ENCODE results near the gene RALGAPA2.

Gene RALGAPA2

DNA sequence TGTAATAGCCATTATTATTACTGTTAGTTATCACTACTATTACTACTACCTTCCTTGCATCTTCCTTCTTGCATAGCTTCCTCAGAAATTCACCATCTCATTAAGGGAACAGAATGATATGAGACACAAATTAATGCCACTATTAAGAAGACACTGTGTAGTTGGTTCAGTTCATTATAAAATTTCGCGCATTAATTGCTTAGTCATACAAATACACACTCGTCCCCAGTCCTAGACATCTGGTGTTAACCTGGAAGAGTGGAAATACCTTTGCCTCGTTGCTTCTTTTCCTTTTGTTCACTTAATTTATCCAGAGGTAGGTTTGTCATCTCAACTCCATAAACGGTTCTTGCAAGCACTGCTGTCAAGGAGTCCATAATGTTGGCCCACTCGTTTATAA, 107.5 kb downstream of the RALGAPA2 start:
- TF ChIP-seq CTCF (IDR thresholded peaks at IDR 0.05; ENCODE audit: insufficient read depth, low read depth, low read length, missing control alignments) = no peak

DNA sequence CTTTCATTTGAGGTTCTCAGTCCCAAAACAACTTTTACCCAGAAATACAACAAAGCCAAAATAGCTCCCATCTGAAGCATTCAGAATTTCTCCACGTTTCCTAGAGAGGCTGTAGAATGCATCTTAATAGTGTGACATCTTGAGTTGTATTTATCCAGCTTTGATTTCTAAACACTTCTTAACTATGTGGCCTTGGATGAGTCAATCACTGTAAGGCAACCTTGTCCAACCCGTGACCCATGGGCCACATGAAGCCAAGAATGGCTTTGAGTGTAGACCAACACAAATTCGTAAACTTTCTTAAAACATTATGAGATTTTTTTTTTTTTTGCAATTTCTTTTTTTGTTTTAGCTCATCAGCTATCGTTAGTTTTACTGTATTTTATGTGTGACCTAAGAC, 108.1 kb downstream of the RALGAPA2 start:
- no peak for TF ChIP-seq CTCF (IDR thresholded peaks at IDR 0.05; ENCODE audit: insufficient read depth, low read depth, low read length, missing control alignments)
- no peak for DNase-seq (ENCODE audit: low read depth)
- H3K4me3 ChIP-seq (ENCODE audit: low read depth, low read length) = no peak overlapping the region

More for the DNA sequence above, 107.5 kb downstream of the RALGAPA2 start:
- no peak for DNase-seq (ENCODE audit: low read depth)
- H3K4me3 ChIP-seq (ENCODE audit: low read depth, low read length) = no peak overlapping the region

DNA sequence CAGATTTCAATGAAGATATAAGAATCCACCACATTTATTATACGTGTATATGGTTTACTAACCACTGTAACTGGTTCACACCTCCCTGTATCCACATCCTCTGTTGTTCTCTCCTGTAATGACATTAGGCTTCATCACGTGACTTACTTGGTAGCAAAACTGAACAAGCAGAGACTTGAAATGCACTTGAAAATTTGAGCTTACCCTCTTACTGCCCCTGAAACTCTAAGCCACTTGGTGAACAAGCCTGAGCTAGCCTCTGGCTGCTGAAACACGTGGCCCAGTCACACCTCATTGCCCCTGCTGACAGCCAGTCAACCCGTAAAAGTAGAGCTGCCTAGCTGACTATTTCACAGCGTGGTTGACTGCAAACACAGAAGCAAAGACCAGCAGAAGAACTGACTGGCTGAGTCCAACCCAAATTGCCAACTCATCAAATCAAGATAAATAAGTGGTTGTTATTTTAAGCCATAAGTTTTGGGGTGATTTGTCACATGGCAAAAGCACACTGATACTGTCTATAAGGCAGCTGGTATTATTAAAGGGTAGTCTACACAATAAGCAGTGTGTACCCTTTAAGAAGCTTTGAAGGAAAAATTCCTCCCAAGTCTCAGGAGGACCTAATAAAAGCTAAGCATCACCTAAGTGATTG, 109.0 kb downstream of the RALGAPA2 start:
- TF ChIP-seq CTCF (IDR thresholded peaks at IDR 0.05; ENCODE audit: insufficient read depth, low read depth, low read length, missing control alignments) = no peak
- peak; percentile 92 for DNase-seq (ENCODE audit: low read depth)

GRCh38 chr20:20597966-20598365, 114.5 kb downstream of the RALGAPA2 start:
- no peak overlapping the region for H3K4me3 ChIP-seq (ENCODE audit: low read depth, low read length)
- no peak for DNase-seq (ENCODE audit: low read depth)
- no peak for TF ChIP-seq CTCF (IDR thresholded peaks at IDR 0.05; ENCODE audit: insufficient read depth, low read depth, low read length, missing control alignments)

More for the DNA sequence above, 109.0 kb downstream of the RALGAPA2 start:
- H3K4me3 ChIP-seq (ENCODE audit: low read depth, low read length) = no peak overlapping the region

DNA sequence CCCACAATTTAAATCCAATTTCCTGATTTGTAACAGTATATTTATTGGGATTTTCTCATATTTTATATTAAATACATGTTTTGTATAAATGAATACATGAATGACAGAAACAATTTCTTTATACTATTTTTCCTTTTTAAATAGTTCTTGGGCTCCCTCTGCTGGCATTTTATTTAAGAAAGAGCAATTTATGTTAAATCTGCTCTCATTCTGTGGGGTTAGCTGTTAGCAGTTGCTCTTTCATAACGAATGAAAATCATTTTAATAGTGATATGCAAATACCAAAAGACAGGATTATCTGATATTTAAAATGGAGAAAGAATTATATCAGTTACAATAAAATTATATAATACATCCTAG, 118.3 kb downstream of the RALGAPA2 start:
- peak; percentile 33 for DNase-seq (ENCODE audit: low read depth)
- TF ChIP-seq CTCF (IDR thresholded peaks at IDR 0.05; ENCODE audit: insufficient read depth, low read depth, low read length, missing control alignments) = peak; percentile 12
- H3K4me3 ChIP-seq (ENCODE audit: low read depth, low read length) = no peak overlapping the region

GRCh38 chr20:20593447-20594170, 118.8 kb downstream of the RALGAPA2 start:
- H3K4me3 ChIP-seq (ENCODE audit: low read depth, low read length) = no peak overlapping the region
- DNase-seq (ENCODE audit: low read depth) = peak; percentile 66
- peak; percentile 47 for TF ChIP-seq CTCF (IDR thresholded peaks at IDR 0.05; ENCODE audit: insufficient read depth, low read depth, low read length, missing control alignments)

Data from GM12865 (cell line).